ELR (cell line): ENCODE results near the gene FXR2.
A peak's percentile ranks its signal among the peaks of the same experiment; 100 is the strongest.

ENCODE experiments used
- DNase-seq: peaks from one replicate; pipeline ENCODE4 v3.0.0-alpha.2; 2015; ENCODE audit warnings: low read depth

Gene FXR2

GRCh38 chr17:7548585-7549400, 65.9 kb downstream of the FXR2 start, which contains the start of gene TNFSF12:
TSS of gene TNFSF12 (plus strand) at chr17:7549058. CDS start at chr17:7549154, 96 bp downstream.
- peak; percentile 62 for DNase-seq

- no peak for DNase-seq
These were observed 69.8 kb downstream of the FXR2 start for GRCh38 chr17:7544911-7545310.
